Measurements from ENCODE around the gene CAPN8. TPM values are rescaled to one million over a fixed set of nuclear protein-coding genes. Genes with fewer than 3 reads are reported as not detected.

The CAPN8 gene
- total RNA-seq (2022; extraction: Qiagen RNA extraction), result 0.81 to 2.0 TPM (median 2.0 TPM) in 5 replicates

DNA sequence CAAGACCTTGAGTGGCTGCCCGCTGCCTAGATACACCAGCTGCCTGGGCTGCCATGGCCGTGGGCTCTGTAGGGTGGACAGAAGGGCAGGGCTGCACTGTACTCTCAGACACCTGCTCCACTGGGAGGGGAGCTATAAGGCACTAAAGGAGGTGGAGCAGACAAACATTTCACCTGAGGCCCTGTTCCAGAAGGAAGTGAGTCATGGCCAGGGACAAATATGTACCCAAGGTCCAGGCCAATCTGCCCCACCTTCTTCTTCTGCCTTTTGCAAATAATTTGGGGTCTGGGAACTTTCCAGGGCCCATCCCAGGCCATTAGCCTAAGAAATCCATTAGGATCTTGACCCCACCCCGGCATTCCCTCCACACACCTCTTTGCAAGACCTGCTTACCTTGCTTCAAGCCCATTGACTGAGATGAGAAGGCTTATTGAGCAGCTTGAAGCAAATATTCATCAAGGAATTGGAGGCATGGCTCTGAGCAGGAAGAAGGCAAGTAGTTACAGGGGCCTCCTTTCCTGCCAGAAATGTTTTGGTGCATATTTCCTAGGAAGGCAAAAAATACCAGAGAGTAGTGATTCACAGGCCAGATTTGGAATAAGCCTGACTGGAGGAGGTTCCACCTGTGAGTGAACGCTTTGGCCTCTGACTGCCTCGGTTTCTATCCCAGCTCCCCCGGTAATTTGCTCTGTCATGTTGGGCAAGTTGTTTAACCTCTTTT lies at the start of gene CAPN8:
TSS of gene CAPN8 (minus strand) at position 110 of the 721 bp plus-strand sequence. CDS start at position 55, 55 bp downstream.

DNA sequence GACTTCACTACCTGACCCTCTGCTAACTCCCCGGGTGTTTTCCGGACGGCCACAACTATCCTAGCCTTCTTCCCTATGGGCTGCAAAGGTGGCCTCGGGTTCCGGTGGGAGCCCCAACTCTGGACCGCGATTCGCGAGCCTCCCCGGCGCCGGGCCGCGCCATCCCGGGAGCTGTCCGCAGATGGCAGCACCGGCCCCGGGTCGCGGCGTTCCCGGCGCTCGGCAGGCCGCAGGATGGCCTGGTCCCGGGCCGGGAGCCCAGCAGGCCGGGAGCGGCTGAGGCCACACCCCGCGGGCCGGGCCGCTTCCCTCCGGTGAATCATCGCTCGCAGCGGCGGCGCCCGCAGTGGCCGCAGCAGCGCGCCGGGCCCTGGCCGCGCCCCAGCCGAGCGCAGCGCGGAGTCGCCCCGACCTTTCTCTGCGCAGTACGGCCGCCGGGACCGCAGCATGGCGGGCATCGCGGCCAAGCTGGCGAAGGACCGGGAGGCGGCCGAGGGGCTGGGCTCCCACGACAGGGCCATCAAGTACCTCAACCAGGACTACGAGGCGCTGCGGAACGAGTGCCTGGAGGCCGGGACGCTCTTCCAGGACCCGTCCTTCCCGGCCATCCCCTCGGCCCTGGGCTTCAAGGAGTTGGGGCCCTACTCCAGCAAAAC lies 46.8 kb upstream of the CAPN8 start, which contains the start of gene CAPN2:
TSS of gene CAPN2 (plus strand) at position 346 of the 656 bp plus-strand sequence. CDS start at position 448, 102 bp downstream.

Other genes with a start within 250 kb of the CAPN8 start
- 414 to 456 TPM (median 433 TPM) in 5 replicates for gene CAPN2, start 46.8 kb upstream of the CAPN8 start, total RNA-seq (2022; extraction: Qiagen RNA extraction)
- 27.6 to 33.9 TPM (median 32.9 TPM) in 5 replicates for gene TP53BP2, start 180.2 kb upstream of the CAPN8 start, total RNA-seq (2022; extraction: Qiagen RNA extraction)